H9 (cell line): ENCODE measurements around the gene ZNF865. TPM values are rescaled to one million over a fixed set of nuclear protein-coding genes. Genes with fewer than 3 reads are reported as not detected.

Experiments used
- DNase-seq: peaks from one replicate; pipeline ENCODE4 v3.0.0-alpha.2; 2017
- H2AFZ ChIP-seq: one replicate; pipeline ENCODE4 v1.6.1; 2013; ENCODE audit warnings: mild to moderate bottlenecking, low read length, control low read depth, moderate library complexity
- H2AK5ac ChIP-seq: 2 replicates; pipeline ENCODE4 v1.6.1; 2013; ENCODE audit warnings: low read length, control low read depth, mixed read lengths; ENCODE audit not compliant: insufficient read length
- H2BK120ac ChIP-seq: one replicate; pipeline ENCODE4 v1.6.1; 2013; ENCODE audit warnings: low read depth, mild to moderate bottlenecking, low read length, control low read depth, inconsistent platforms; ENCODE audit not compliant: poor library complexity, severe bottlenecking
- H2BK12ac ChIP-seq: 2 replicates; pipeline ENCODE4 v1.6.1; 2013; ENCODE audit warnings: low read length, control low read depth, mixed read lengths, low read depth; ENCODE audit not compliant: insufficient read length
- H2BK15ac ChIP-seq: 2 replicates; pipeline ENCODE4 v1.6.1; 2013; ENCODE audit warnings: low read depth, low read length, control low read depth
- H2BK20ac ChIP-seq: one replicate; pipeline ENCODE4 v1.6.1; 2013; ENCODE audit warnings: low read depth, mild to moderate bottlenecking, low read length, control low read depth, inconsistent platforms; ENCODE audit not compliant: poor library complexity, severe bottlenecking
- H2BK5ac ChIP-seq: 2 replicates; pipeline ENCODE4 v1.6.1; 2013; ENCODE audit warnings: low read length, control low read depth, mixed read lengths; ENCODE audit not compliant: insufficient read length
- H3K14ac ChIP-seq: 2 replicates; pipeline ENCODE4 v1.6.1; 2013; ENCODE audit warnings: low read length, control low read depth; ENCODE audit not compliant: insufficient read depth
- H3K18ac ChIP-seq: 2 replicates; pipeline ENCODE4 v1.6.1; 2013; ENCODE audit warnings: low read depth, mild to moderate bottlenecking, mixed read lengths, low read length, control low read depth; ENCODE audit not compliant: insufficient read length
- H3K23ac ChIP-seq: 2 replicates; pipeline ENCODE4 v1.6.1; 2013; ENCODE audit warnings: low read length, control low read depth, mixed read lengths, low read depth; ENCODE audit not compliant: insufficient read length
- H3K23me2 ChIP-seq: 2 replicates; pipeline ENCODE4 v1.6.1; 2013; ENCODE audit warnings: low read depth, mild to moderate bottlenecking, mixed read lengths, low read length, control low read depth; ENCODE audit not compliant: insufficient read length, poor library complexity, severe bottlenecking
- H3K27ac ChIP-seq: 2 replicates; pipeline ENCODE4 v1.5.1; 2013; ENCODE audit warnings: low read length, control low read depth, mixed read lengths, low read depth; ENCODE audit not compliant: insufficient read length
- H3K27me3 ChIP-seq: 2 replicates; pipeline ENCODE4 v1.6.1; 2013; ENCODE audit warnings: low read length, control low read depth, inconsistent platforms; ENCODE audit not compliant: insufficient read depth
- H3K4ac ChIP-seq: 2 replicates; pipeline ENCODE4 v1.6.1; 2013; ENCODE audit warnings: low read depth, mild to moderate bottlenecking, control low read depth, inconsistent platforms, low read length, moderate library complexity
- H3K4me1 ChIP-seq: 2 replicates; pipeline ENCODE4 v1.6.1; 2013; ENCODE audit warnings: low read length, control low read depth, inconsistent platforms; ENCODE audit not compliant: insufficient read depth
- H3K4me2 ChIP-seq: 2 replicates; pipeline ENCODE4 v1.6.1; 2013; ENCODE audit warnings: low read length, control low read depth, mixed read lengths; ENCODE audit not compliant: insufficient read length, insufficient read depth
- H3K56ac ChIP-seq: 2 replicates; pipeline ENCODE4 v1.6.1; 2013; ENCODE audit warnings: low read depth, mild to moderate bottlenecking, mixed read lengths, low read length, control low read depth; ENCODE audit not compliant: insufficient read length
- H3K79me1 ChIP-seq: 2 replicates; pipeline ENCODE4 v1.6.1; 2013; ENCODE audit warnings: low read depth, mild to moderate bottlenecking, moderate library complexity, low read length, control low read depth, inconsistent platforms; ENCODE audit not compliant: insufficient read depth, poor library complexity, severe bottlenecking
- H3K79me2 ChIP-seq: 2 replicates; pipeline ENCODE4 v1.6.1; 2013; ENCODE audit warnings: low read length, control low read depth, inconsistent platforms; ENCODE audit not compliant: insufficient read depth
- H3K9ac ChIP-seq: 2 replicates; pipeline ENCODE4 v1.6.1; 2013; ENCODE audit warnings: low read length, control low read depth, mixed read lengths; ENCODE audit not compliant: insufficient read length; ENCODE audit errors: extremely low read depth
- H3K9me3 ChIP-seq: one replicate; pipeline ENCODE4 v1.6.1; 2013; ENCODE audit warnings: low read depth, low read length, inconsistent platforms; ENCODE audit not compliant: control insufficient read depth
- H3T11ph ChIP-seq: one replicate; pipeline ENCODE4 v1.6.1; 2013; ENCODE audit warnings: mild to moderate bottlenecking, low read length, control low read depth, inconsistent platforms
- H4K20me1 ChIP-seq: one replicate; pipeline ENCODE4 v1.6.1; 2013; ENCODE audit not compliant: control insufficient read depth, insufficient read length, insufficient read depth
- H4K5ac ChIP-seq: 2 replicates; pipeline ENCODE4 v1.6.1; 2013; ENCODE audit warnings: low read depth, mild to moderate bottlenecking, mixed read lengths, low read length, control low read depth; ENCODE audit not compliant: insufficient read length
- H4K8ac ChIP-seq: replicated peaks from 2 replicates; pipeline ENCODE4 v1.6.1; 2013; ENCODE audit warnings: low read length, control low read depth, mixed read lengths, low read depth; ENCODE audit not compliant: insufficient read length
- H4K91ac ChIP-seq: 2 replicates; pipeline ENCODE4 v1.6.1; 2013; ENCODE audit warnings: low read depth, mild to moderate bottlenecking, moderate library complexity, mixed read lengths, low read length, control low read depth; ENCODE audit not compliant: insufficient read length
- H3K27ac Mint-ChIP-seq, 3 experiments: 2 replicates in 2 of 3; 3 replicates in 1 of 3; pipeline ENCODE4 v1.8.0; 2020 to 2021; ENCODE audit warnings: mixed read lengths in 3 of 3, mild to moderate bottlenecking in 1 of 3, moderate library complexity in 1 of 3
- H3K27me3 Mint-ChIP-seq: 2 replicates; pipeline ENCODE4 v1.8.0; 2021; ENCODE audit warnings: low read depth, mild to moderate bottlenecking, moderate library complexity, mixed read lengths
- H3K36me3 Mint-ChIP-seq, 3 experiments: 2 replicates in 2 of 3; 3 replicates in 1 of 3; pipeline ENCODE4 v1.8.0; 2020 to 2021; ENCODE audit warnings: low read depth in 3 of 3, mixed read lengths in 3 of 3; ENCODE audit not compliant: insufficient read depth in 1 of 3
- H3K4me1 Mint-ChIP-seq, 2 experiments: 2 replicates each; pipeline ENCODE4 v1.8.0; 2020; ENCODE audit warnings: mixed read lengths in 2 of 2
- H3K4me3 Mint-ChIP-seq, 2 experiments: 2 replicates in 1 of 2; 3 replicates in 1 of 2; pipeline ENCODE4 v1.8.0; 2020 to 2021; ENCODE audit warnings: mild to moderate bottlenecking in 2 of 2, mixed read lengths in 2 of 2, moderate library complexity in 1 of 2
- H3K9me3 Mint-ChIP-seq, 2 experiments: 2 replicates in 1 of 2; 3 replicates in 1 of 2; pipeline ENCODE4 v1.8.0; 2020; ENCODE audit warnings: mild to moderate bottlenecking in 2 of 2, mixed read lengths in 2 of 2, moderate library complexity in 1 of 2
- WGBS: extraction: QIAGEN DNeasy Blood & Tissue Kit; methylation state at CpG from one replicate; pipeline ENCODE4 v1.1.7; 2013; ENCODE audit warnings: missing lambda C conversion rate, low lambda C conversion rate, mixed read lengths; ENCODE audit not compliant: insufficient read length; ENCODE audit errors: extremely low coverage; 5-methylcytosine and 5-hydroxymethylcytosine counted together
- total RNA-seq: library from RNA; stranded (reverse); gene quantifications from 2 replicates; pipeline ENCODE4 v1.2.1, GENCODE V29; 2021
- TF ChIP-seq, protein P1 (sequence below): fragments of 200-600 bp; sonication (generic); conservative IDR thresholded peaks from 3 replicates; pipeline ENCODE4 v1.8.0; 2021; ENCODE audit warnings: antibody characterized with exemption, mild to moderate bottlenecking

The ZNF865 gene
- total RNA-seq, 1 experiment from 2014 or later: 14.3 TPM

DNA sequence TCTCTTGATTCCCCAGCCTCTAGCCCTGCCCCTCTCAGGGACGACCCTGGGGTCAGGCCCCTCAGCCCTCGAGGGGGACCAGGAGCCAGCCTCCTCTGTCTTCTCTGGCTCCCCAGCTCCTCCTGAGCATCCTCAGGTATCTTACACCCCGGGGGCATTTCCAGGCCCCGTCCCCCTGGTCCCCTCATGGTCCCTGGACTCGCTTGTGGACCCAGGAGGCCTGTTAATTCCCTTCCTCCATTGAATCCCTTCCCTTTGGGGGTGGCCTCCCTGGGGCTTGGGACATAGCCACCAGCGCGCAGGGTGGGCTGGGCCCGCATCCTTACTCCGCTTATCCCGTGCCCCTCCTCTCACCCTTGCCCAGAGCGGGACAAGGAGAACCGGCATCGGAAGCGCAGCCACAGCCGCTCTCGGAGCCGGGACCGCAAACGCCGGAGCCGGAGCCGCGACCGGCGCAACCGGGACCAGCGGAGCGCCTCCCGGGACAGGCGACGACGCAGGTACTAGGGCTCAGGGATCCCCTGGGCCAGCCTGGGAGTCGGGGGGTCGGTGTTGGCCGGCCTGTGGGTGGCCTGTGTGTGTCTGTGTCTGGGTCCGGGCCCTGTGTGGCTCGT lies 53.5 kb downstream of the ZNF865 start:
- Histone ChIP-seq H4K20me1 (no peaks in the 10 kb centered on the region), H3K56ac (no peak overlapping the region), H4K5ac (no peak overlapping the region), H4K91ac (no peak overlapping the region), H3K9me3 (no peaks in the 10 kb centered on the region), H3K23ac (no peak overlapping the region), H4K8ac (no peak overlapping the region), H2AFZ (no peak overlapping the region), H3K79me1 (no peaks in the 10 kb centered on the region), H2BK5ac (no peak overlapping the region), H2BK120ac (no peak overlapping the region), H2BK20ac (no peak overlapping the region), H3K23me2 (peaks cover 12% of the 10 kb centered on the region), H3K79me2 (peaks cover 50% of the 10 kb centered on the region), H3K14ac (no peak overlapping the region), H3K27ac (no peak overlapping the region), H2AK5ac (no peak overlapping the region), H3T11ph (no peak overlapping the region), H3K9ac (no peak overlapping the region), H3K4ac (no peak overlapping the region), H2BK15ac (no peak overlapping the region), H3K4me1 (peaks cover 7% of the 10 kb centered on the region; the same call in 1 of the 2 replicates), H3K27me3 (no peaks in the 10 kb centered on the region), H3K4me2 (no peak overlapping the region), H3K18ac (no peak overlapping the region), H2BK12ac (no peak overlapping the region)
- TF ChIP-seq, protein P1, sequence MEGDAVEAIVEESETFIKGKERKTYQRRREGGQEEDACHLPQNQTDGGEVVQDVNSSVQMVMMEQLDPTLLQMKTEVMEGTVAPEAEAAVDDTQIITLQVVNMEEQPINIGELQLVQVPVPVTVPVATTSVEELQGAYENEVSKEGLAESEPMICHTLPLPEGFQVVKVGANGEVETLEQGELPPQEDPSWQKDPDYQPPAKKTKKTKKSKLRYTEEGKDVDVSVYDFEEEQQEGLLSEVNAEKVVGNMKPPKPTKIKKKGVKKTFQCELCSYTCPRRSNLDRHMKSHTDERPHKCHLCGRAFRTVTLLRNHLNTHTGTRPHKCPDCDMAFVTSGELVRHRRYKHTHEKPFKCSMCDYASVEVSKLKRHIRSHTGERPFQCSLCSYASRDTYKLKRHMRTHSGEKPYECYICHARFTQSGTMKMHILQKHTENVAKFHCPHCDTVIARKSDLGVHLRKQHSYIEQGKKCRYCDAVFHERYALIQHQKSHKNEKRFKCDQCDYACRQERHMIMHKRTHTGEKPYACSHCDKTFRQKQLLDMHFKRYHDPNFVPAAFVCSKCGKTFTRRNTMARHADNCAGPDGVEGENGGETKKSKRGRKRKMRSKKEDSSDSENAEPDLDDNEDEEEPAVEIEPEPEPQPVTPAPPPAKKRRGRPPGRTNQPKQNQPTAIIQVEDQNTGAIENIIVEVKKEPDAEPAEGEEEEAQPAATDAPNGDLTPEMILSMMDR: no peak
- Mint-ChIP-seq H3K9me3 (peaks cover 0 to 2% of the 10 kb centered on the region in 2 experiments; a peak in 2 of 5 replicates), H3K36me3 (peaks cover 44 to 73% (median 58%) of the 10 kb centered on the region in 3 experiments), H3K27me3 (no peaks in the 10 kb centered on the region), H3K4me1 (peaks cover 23 to 29% of the 10 kb centered on the region in 2 experiments), H3K27ac (peak overlapping the region in 2 of 3 experiments; percentile 90 to 92; a peak in 3 of 7 replicates), H3K4me3 (no peak overlapping the region; a peak in 2 of 5 replicates)
- DNase-seq: no peak
- WGBS: no CpG with 5 or more reads among the region's 37 CpGs
